GM12872 (cell line): ENCODE results near the gene STARD13.
A peak's percentile ranks its signal among the peaks of the same experiment; 100 is the strongest.

Experiments
- CTCF ChIP-seq: IDR thresholded peaks from 3 replicates; pipeline ENCODE4 v1.5.1; 2011; ENCODE audit warnings: low read depth, mild to moderate bottlenecking, low read length, moderate library complexity; ENCODE audit not compliant: insufficient read depth

The STARD13 gene

DNA sequence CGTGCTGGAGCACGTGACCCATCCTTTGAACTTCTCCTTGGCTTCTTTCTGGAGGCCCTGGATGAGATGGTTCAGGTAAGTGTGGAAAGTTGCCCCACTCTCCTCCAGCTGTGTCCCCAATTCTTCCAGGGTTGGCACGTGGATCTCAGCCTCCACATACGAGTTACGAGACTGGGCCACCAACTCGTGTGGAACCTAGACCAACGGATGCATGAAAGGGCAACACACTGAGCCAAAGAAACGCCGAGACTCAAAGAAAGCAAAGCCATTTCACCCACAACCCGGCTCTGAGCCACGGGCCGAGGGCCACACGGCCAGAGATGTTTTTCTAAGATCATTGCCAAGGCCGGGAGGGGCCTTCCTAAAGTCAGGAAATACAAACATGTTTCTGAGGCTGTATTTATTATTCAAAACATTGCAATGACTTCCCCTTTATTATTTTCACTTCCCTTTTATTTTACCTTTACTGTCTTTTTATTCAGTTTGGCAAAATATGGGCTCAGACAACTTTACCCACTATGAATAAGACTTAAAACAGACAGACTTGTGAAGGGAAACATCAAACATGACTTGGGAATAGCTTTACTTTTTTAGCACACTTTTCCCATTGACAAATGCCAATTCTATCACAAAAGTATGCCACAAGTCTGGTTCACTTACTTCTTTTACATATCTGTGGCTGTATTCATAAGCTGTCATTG is 174.7 kb downstream of the STARD13 start:
- TF ChIP-seq CTCF: no peak

DNA sequence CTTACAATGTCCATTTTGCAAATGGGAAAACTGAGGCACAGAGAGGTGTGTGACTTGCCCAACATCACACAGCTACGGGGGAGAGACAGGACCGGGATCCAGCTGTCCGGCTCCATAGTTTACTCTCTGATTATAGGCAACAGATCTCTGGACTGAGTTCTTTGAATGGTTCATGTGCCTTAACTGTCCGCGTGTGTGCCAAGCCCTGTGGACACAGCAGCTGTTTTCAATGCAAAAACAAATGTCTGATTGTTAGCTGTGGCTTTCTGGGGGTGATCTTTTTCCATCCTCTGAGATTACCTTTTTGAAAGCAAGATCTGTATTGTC is 175.2 kb downstream of the STARD13 start:
- no peak for TF ChIP-seq CTCF

DNA sequence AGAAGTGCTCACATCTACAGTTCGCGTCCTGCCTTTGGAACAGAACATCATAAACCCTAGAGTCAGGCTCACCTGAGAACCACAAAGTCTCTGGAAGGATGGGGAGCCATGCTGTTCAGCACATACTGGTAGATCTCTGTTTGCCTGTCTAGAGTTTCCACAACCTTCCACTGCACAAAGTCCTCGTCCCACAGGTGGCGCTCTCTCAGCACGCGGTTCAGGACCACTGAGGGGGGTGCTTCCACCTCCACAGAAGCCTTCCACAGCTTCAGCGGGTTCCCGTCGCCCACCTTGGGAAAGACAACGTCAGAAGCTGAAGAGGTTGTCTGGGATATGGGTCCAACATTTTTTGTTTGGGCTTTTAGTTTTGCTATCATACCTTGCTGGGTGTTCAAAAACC is 175.8 kb downstream of the STARD13 start:
- TF ChIP-seq CTCF: peak; percentile 85

DNA sequence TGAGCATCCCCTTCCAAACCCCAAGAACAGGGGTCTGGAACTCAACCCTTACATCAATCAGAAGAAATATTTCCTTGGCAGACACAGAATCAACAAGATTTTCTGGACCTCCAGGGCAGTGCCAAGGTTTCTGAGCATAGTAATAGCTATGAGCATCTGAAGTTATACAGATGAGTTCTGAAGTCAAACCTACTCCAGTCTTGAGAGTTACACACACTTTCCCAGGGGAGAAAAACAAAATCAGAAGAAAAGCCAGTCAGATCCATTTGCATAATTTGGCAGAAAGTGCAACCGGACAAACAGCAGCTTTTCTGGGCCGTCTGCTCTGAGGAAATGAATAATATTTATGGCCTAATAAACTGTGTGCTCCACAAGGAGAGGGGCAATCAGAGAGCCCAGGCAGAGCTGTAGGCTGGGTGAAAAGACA is 176.3 kb downstream of the STARD13 start:
- no peak for TF ChIP-seq CTCF

- TF ChIP-seq CTCF: no peak
Observed at GRCh38 chr13:33108620-33109019, 176.9 kb downstream of the STARD13 start.

DNA sequence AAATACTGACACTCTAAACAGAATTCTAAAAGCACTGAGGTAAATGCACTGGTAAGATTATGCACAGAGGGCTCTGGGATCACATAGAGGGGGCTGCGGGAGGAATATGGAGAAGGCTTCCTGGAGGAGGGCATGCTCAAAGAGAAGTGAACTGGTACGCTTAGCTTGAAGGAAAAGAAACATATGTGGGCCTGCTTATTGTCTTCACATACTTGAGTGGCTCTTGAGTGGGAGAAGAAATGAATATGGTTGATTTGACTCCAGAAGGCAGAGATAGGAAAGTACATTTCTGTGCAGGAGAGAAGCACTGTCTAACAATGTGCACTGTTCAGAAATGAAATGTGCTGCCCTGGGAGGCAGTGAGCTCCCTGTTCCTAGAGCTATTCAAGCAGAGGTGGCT is 178.2 kb downstream of the STARD13 start:
- TF ChIP-seq CTCF: no peak

- TF ChIP-seq CTCF: no peak
Observed at GRCh38 chr13:33106656-33107360, 178.7 kb downstream of the STARD13 start.
